CD14-positive monocyte (primary cell): ENCODE data around the gene STAT5A. TPM values are rescaled to one million over a fixed set of nuclear protein-coding genes. Genes with fewer than 3 reads are reported as not detected.

Source experiments
- DNase-seq, 3 donors: peaks; one replicate each; pipeline ENCODE4 v3.0.0-alpha.2; 2011 to 2022
- H2AFZ ChIP-seq: 2 replicates; pipeline ENCODE4 v1.6.0; 2012; ENCODE audit warnings: mild to moderate bottlenecking, low read depth, low read length, inconsistent platforms; ENCODE audit not compliant: insufficient read depth, poor library complexity, severe bottlenecking
- H3K27ac ChIP-seq, 2 donors: 1 replicate in 1 of 2; 2 replicates in 1 of 2; pipeline ENCODE4 v1.5.1; 2012 to 2013; ENCODE audit warnings: low read length in 2 of 2, control low read depth in 1 of 2, inconsistent platforms in 1 of 2, low read depth in 1 of 2, mild to moderate bottlenecking in 1 of 2
- H3K27me3 ChIP-seq, 2 donors: one replicate each; pipeline versions ENCODE4 v1.6.0 to v1.6.1; 2011 to 2013; ENCODE audit warnings: low read length in 2 of 2; ENCODE audit not compliant: control insufficient read depth in 2 of 2, insufficient read depth in 2 of 2
- H3K36me3 ChIP-seq, 2 donors: replicated peaks in 1 of 2; 1 replicate in 1 of 2; 2 replicates in 1 of 2; pipeline versions ENCODE4 v1.5.1 to v1.6.1; 2012 to 2013; ENCODE audit warnings: low read length in 2 of 2, control low read depth in 1 of 2, inconsistent platforms in 1 of 2, mild to moderate bottlenecking in 1 of 2; ENCODE audit not compliant: insufficient read depth in 2 of 2, control insufficient read depth in 1 of 2
- H3K4me1 ChIP-seq, 2 donors: 1 replicate in 1 of 2; 2 replicates in 1 of 2; pipeline versions ENCODE4 v1.5.1 to v1.6.1; 2012 to 2013; ENCODE audit warnings: low read length in 2 of 2, control low read depth in 1 of 2, inconsistent platforms in 1 of 2, mild to moderate bottlenecking in 1 of 2, moderate library complexity in 1 of 2; ENCODE audit not compliant: insufficient read depth in 2 of 2, control insufficient read depth in 1 of 2
- H3K4me2 ChIP-seq: replicated peaks from 2 replicates; pipeline ENCODE3; 2012; ENCODE audit warnings: low read length, moderate library complexity, mild to moderate bottlenecking; ENCODE audit not compliant: poor library complexity, severe bottlenecking; ENCODE audit errors: extremely low read depth
- H3K4me3 ChIP-seq, 3 experiments: fragments of 200-600 bp in 1 of 3; sonication (generic) in 1 of 3; replicated peaks in 1 of 3; 1 replicate in 2 of 3; 2 replicates in 1 of 3; pipeline ENCODE4 v1.5.1; 2011 to 2013; ENCODE audit warnings: low read length in 3 of 3, mild to moderate bottlenecking in 3 of 3, control low read depth in 2 of 3, low read depth in 2 of 3, inconsistent platforms in 1 of 3, moderate library complexity in 1 of 3
- H3K79me2 ChIP-seq: 2 replicates; pipeline ENCODE4 v1.6.0; 2012; ENCODE audit warnings: mild to moderate bottlenecking, control low read depth, inconsistent platforms, low read length, moderate library complexity; ENCODE audit not compliant: insufficient read depth
- H3K9ac ChIP-seq: 2 replicates; pipeline ENCODE4 v1.6.0; 2017; ENCODE audit warnings: low read length, mild to moderate bottlenecking; ENCODE audit not compliant: insufficient read depth, poor library complexity, severe bottlenecking
- H3K9me3 ChIP-seq, 2 donors: replicated peaks in 1 of 2; 1 replicate in 1 of 2; 2 replicates in 1 of 2; pipeline versions ENCODE4 v1.5.1 to v1.6.1; 2012 to 2013; ENCODE audit warnings: low read length in 2 of 2, control low read depth in 1 of 2; ENCODE audit not compliant: control insufficient read depth in 1 of 2, insufficient read depth in 1 of 2
- H4K20me1 ChIP-seq: 2 replicates; pipeline ENCODE4 v1.6.0; 2012; ENCODE audit warnings: mild to moderate bottlenecking, low read length, control low read depth, moderate library complexity; ENCODE audit not compliant: insufficient read depth
- H3K27ac Mint-ChIP-seq, 7 donors: one replicate each; pipeline ENCODE4 v1.8.0; 2020; ENCODE audit warnings: mild to moderate bottlenecking in 7 of 7, mixed read lengths in 7 of 7, moderate library complexity in 6 of 7, inconsistent platforms in 2 of 7
- H3K27me3 Mint-ChIP-seq, 3 donors: one replicate each; pipeline ENCODE4 v1.8.0; 2021 to 2022; ENCODE audit warnings: low read depth in 3 of 3, mild to moderate bottlenecking in 3 of 3, mixed read lengths in 3 of 3, moderate library complexity in 3 of 3, inconsistent platforms in 1 of 3
- H3K36me3 Mint-ChIP-seq, 2 donors: one replicate each; pipeline ENCODE4 v1.8.0; 2020; ENCODE audit warnings: mixed read lengths in 2 of 2, inconsistent platforms in 1 of 2, mild to moderate bottlenecking in 1 of 2
- H3K4me1 Mint-ChIP-seq: one replicate; pipeline ENCODE4 v1.8.0; 2020; ENCODE audit warnings: mild to moderate bottlenecking, mixed read lengths
- H3K4me3 Mint-ChIP-seq, 2 donors: one replicate each; pipeline ENCODE4 v1.8.0; 2020; ENCODE audit warnings: mild to moderate bottlenecking in 2 of 2, mixed read lengths in 2 of 2, moderate library complexity in 1 of 2
- H3K9me3 Mint-ChIP-seq, 7 donors: one replicate each; pipeline ENCODE4 v1.8.0; 2020 to 2022; ENCODE audit warnings: mixed read lengths in 7 of 7, mild to moderate bottlenecking in 6 of 7, moderate library complexity in 6 of 7, inconsistent platforms in 2 of 7
- WGBS: methylation state at CpG from one replicate; pipeline ENCODE4 v1.1.5; 2013; ENCODE audit warnings: missing lambda C conversion rate; ENCODE audit not compliant: insufficient coverage; 5-methylcytosine and 5-hydroxymethylcytosine counted together
- intact Hi-C, 2 donors: fragments of 100-400 bp; cut with micrococcal nuclease; formaldehyde crosslinking; loops; one replicate each; pipeline versions ENCODE4 v1.15.0 to v1.15.1; 2023
- polyA plus RNA-seq, 3 donors: library from polyadenylated mRNA; depleted of rRNA in 1 of 3; unstranded in 2 of 3; stranded (reverse) in 1 of 3; fragments of 300-500 nt in 2 of 3; fragments of >200 nt in 1 of 3; fragmentation: Illumina TruSeq in 2 of 3; gene quantifications; 1 replicate in 2 of 3; 2 replicates in 1 of 3; pipeline ENCODE4 v1.2.3, GENCODE V29; 2012 to 2021
- TF ChIP-seq, protein P1 (sequence below): fragments of 200-600 bp; IDR thresholded peaks from one replicate; pipeline ENCODE4 v1.8.0; 2022; ENCODE audit warnings: antibody characterized with exemption, mild to moderate bottlenecking

Gene STAT5A
- polyA plus RNA-seq, 3 donors: 30.5 to 91.1 (median 49.8) TPM

GRCh38 chr17:42247734-42248133 lies 40.6 kb upstream of the STAT5A start:
- TF ChIP-seq, protein P1, sequence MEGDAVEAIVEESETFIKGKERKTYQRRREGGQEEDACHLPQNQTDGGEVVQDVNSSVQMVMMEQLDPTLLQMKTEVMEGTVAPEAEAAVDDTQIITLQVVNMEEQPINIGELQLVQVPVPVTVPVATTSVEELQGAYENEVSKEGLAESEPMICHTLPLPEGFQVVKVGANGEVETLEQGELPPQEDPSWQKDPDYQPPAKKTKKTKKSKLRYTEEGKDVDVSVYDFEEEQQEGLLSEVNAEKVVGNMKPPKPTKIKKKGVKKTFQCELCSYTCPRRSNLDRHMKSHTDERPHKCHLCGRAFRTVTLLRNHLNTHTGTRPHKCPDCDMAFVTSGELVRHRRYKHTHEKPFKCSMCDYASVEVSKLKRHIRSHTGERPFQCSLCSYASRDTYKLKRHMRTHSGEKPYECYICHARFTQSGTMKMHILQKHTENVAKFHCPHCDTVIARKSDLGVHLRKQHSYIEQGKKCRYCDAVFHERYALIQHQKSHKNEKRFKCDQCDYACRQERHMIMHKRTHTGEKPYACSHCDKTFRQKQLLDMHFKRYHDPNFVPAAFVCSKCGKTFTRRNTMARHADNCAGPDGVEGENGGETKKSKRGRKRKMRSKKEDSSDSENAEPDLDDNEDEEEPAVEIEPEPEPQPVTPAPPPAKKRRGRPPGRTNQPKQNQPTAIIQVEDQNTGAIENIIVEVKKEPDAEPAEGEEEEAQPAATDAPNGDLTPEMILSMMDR: no peak
- peak overlapping the region in 1 of 3 experiments; percentile 71 for H3K4me3 ChIP-seq

GRCh38 chr17:42248351-42249179 lies 39.7 kb upstream of the STAT5A start:
- Histone ChIP-seq H3K4me3 (peak overlapping the region; percentile 8 to 78 (median 71)), H3K36me3 (no peaks in the 10 kb centered on the region), H4K20me1 (peaks cover 15% of the 10 kb centered on the region), H3K4me1 (peaks cover 29 to 42% of the 10 kb centered on the region in 2 donors), H2AFZ (peak overlapping the region; percentile 89), H3K79me2 (peaks cover 93% of the 10 kb centered on the region), H3K9me3 (no peaks in the 10 kb centered on the region), H3K27ac (peak overlapping the region; percentile 80 to 92), H3K4me2 (peak overlapping the region; percentile 69), H3K27me3 (no peaks in the 10 kb centered on the region), H3K9ac (peak overlapping the region; percentile 71)
- Mint-ChIP-seq H3K9me3 (peaks cover 0 to 3% (median 0%) of the 10 kb centered on the region in 7 donors), H3K27me3 (peaks cover 0 to 2% (median 0%) of the 10 kb centered on the region in 3 donors), H3K4me3 (peak overlapping the region; percentile 70 to 88), H3K4me1 (peaks cover 55% of the 10 kb centered on the region), H3K27ac (peak overlapping the region; percentile 92 to 98 (median 97)), H3K36me3 (peaks cover 2% of the 10 kb centered on the region in 2 donors)
- WGBS: 0% methylated on average over 9 of the region's 13 CpGs
- DNase-seq: peak; percentile 81 to 91 (median 86)
- TF ChIP-seq, protein P1: no peak
- intact Hi-C loops: loop anchor here (5.0 kb wide), 1 partner anchor 39 kb away; the partner anchor contains the start of gene STAT5A (in 2 of the 2)

More at GRCh38 chr17:42247734-42248133, 40.6 kb upstream of the STAT5A start:
- Histone ChIP-seq H3K27ac (peak overlapping the region; percentile 78 to 92), H3K9me3 (no peaks in the 10 kb centered on the region), H4K20me1 (peaks cover 16% of the 10 kb centered on the region), H3K4me1 (peaks cover 33 to 42% of the 10 kb centered on the region in 2 donors), H3K36me3 (no peaks in the 10 kb centered on the region), H3K27me3 (no peaks in the 10 kb centered on the region), H3K4me2 (peak overlapping the region; percentile 69), H2AFZ (no peak overlapping the region), H3K9ac (no peak overlapping the region), H3K79me2 (peaks cover 90% of the 10 kb centered on the region)
- Mint-ChIP-seq H3K27me3 (peaks cover 0 to 2% (median 0%) of the 10 kb centered on the region in 3 donors), H3K9me3 (peaks cover 0 to 3% (median 0%) of the 10 kb centered on the region in 7 donors), H3K36me3 (peaks cover 0 to 2% of the 10 kb centered on the region in 2 donors), H3K4me1 (peaks cover 54% of the 10 kb centered on the region), H3K27ac (peak overlapping the region; percentile 92 to 98 (median 97)), H3K4me3 (no peak overlapping the region)
- peak; percentile 29 to 53 (median 48) for DNase-seq
- intact Hi-C loops: loop anchor here (5.0 kb wide), 1 partner anchor 40 kb away; the partner anchor contains the start of gene STAT5A (in 2 of the 2)
- 92% methylated on average over 2 of the region's 5 CpGs for WGBS
